D341Med (cell line): Measurements from ENCODE around the gene C1GALT1C1.
A peak's percentile ranks its signal among the peaks of the same experiment; 100 is the strongest.
"Not testable (repeated sequence)": the region's sequence is repeated elsewhere in the genome, so short reads cannot be mapped to it uniquely, and the experiment has no call there.

ENCODE experiments used
- DNase-seq: peaks from one replicate; pipeline ENCODE4 v3.0.0; 2012; ENCODE audit warnings: low spot score

Gene C1GALT1C1

DNA sequence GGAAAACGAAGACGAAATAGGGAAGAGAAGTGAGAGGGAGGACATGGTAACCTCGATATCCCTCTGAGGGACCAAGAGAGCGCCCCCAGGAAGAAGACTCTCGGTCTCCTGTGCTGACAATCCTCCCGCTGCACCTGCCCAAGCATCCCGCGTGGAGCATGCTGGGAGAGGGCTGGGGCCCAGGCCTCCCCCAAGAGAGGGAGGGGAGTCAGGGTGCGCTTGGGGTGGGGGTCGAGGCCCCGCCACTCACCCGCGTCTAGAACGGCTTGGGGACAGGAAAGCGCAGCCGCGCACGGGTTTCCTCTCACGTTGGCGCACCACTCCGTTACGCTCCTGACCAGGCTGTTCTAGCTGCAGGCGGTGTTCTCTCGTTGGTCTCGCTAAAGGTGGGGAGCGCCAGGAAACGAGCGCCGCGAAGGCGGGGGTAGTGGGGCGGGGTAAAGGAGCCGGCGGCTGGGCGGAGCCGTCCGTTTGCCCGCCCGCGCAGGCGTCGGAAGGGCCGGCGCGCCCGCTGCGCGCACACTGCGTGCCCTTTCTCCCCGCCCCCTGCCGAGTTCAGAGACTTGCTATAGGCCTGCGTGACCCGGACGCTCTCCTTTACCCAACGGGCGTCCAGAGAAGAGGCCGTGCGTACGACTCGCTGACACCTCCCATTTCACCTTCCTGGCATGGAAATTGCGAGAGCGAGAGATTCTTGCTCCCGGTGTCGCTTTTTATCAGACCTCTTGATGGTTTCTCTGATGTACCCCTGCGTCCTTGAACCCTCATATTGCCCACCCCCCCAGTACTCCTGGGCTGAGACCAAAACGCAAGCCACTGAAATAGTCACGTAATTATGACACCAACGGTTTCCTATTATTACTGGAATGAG is at the start of gene C1GALT1C1:
Gene C1GALT1C1, minus strand, starts transcription at position 388 of the 871 bp plus-strand sequence. CDS start 2,888 bp downstream, outside the sequence.
- peak; percentile 92 for DNase-seq

DNA sequence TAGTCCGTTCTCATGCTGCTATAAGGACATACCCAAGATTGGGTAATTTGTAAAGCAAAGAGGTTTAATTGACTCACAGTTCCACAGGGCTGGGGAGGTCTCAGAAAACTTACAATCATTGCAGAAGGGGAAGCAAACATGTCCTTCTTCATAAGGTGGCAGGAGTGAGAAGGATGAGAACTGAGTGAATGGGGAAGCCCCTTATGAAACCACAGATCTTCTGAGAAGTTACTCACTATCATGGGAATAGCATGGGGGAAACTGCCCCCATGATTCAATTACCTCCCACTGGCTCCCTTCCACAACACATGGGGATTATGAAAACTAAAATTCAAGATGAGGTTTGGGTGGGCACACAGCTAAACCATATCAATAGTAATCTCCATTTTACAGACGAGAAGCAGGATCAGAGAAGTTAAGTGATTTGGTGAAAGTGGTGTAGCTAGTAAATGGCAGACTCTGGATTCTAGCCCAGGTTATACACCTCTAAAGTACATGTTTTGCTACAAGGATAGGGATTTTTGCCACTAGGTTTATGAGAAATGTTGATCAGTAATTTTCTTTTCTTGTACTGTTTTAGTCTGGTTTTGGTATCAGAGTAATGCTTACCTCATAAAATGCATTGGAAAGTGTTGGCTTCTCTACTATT is 47.3 kb upstream of the C1GALT1C1 start:
- DNase-seq: no peak

GRCh38 chrX:120672841-120673530 is 43.1 kb upstream of the C1GALT1C1 start:
- no peak for DNase-seq

GRCh38 chrX:120672389-120672788 is 42.5 kb upstream of the C1GALT1C1 start:
- no peak for DNase-seq

GRCh38 chrX:120671963-120672362 is 42.1 kb upstream of the C1GALT1C1 start:
- DNase-seq: no peak

DNA sequence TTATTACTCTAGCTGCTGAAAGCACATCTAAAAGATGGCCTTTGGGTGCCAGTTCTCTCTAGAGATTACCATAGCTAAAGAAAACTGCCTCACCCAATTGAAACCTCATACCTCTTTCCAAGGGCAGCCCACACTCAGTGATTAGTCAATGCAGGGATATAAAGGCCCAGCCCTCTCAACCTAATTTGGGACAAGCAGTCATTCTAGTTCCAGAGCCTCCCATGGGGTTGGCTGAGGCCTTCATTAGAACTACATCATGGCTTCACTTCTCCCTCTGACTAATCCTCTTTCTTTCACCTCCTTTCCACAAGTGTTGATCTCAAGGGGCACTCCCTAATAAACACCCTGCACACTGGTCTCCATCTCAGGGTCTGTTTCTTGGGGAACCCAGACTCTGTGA is 38.5 kb upstream of the C1GALT1C1 start:
- no peak for DNase-seq

DNA sequence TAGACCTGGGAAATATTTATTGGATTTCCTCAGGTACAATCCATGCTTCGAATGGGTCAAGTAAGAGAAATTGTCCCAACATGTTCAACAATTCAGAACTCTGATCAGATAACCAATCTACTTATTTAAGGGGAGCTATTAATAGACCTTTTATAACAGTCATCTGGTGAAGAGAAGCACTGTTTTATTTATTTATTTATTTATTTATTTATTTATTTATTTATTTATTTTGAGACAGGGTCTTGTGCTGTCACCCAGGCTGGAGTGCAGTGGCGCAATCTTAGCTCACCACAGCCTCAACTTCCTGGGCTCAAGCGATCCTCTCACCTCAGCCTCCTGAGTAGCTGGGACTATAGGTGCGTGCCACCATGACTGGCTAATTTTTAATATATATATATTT is 34.7 kb upstream of the C1GALT1C1 start:
- not testable (repeated sequence) for DNase-seq

DNA sequence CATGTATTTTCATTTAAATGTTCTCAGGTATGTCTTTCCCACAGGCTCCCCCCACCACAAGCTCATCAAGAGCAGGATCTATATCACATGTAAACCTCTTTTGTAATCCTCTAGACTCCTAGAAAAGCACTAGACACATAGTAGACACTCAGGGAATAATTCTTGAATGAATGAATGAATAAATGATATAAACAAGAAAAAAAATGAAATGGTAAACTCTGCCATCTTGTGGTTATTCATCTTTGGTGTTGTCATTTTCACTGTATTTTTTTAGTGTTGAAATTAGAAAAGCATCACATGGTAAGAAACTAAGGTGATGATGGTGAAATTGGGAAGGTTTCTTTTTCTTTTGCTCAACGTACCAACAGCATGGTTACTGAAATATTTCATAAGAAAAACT is 34.2 kb upstream of the C1GALT1C1 start:
- no peak for DNase-seq

GRCh38 chrX:120662662-120663061 is 32.8 kb upstream of the C1GALT1C1 start:
- no peak for DNase-seq

GRCh38 chrX:120660637-120661036 is 30.8 kb upstream of the C1GALT1C1 start:
- DNase-seq: no peak

- DNase-seq: peak; percentile 53
These were observed 23.1 kb upstream of the C1GALT1C1 start for GRCh38 chrX:120653000-120653399.

GRCh38 chrX:120652256-120652655 is 22.4 kb upstream of the C1GALT1C1 start:
- not testable (repeated sequence) for DNase-seq

DNA sequence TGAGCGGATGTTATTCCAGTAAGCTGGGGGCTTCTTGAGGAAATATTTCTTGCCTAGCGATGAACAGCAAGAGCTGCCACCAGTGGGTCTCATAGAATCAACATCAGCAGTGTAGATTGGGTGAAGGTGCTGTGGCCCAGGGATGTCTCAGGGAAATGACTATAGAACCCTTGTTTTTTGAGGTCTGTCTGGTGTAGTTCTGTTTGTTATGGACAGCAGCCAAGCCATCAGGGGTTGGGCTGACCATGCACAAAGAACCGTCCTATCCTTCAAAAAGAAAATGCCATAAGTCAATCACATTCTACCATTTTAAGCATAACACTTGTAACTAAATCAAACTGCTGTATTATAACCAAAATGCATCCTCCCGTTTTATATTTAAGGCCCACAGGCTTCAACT is 17.3 kb upstream of the C1GALT1C1 start:
- no peak for DNase-seq

GRCh38 chrX:120642871-120643270 is 13.0 kb upstream of the C1GALT1C1 start:
- DNase-seq: no peak

GRCh38 chrX:120638619-120639018 is 8.8 kb upstream of the C1GALT1C1 start:
- DNase-seq: no peak

DNA sequence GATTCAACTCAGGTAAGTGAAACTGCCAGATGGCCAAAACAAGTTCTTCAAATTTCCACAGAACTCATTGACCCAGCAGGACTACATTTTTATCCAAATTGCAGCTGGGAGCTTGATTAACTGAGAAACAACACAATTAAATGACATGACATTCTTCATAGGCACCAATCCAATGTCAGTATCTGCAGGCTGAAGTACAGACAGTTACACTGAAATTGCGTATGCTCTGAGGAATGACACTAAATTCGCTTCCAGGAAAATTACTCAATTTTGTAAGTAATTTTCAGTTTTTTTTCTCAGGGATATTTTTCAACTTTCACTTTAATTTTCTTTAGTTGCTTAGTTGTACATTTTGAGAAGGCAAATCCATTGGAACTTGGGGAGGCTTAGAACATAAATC is 4.5 kb downstream of the C1GALT1C1 start:
- no peak for DNase-seq

GRCh38 chrX:120617996-120618630 is 11.7 kb downstream of the C1GALT1C1 start:
- DNase-seq: no peak

DNA sequence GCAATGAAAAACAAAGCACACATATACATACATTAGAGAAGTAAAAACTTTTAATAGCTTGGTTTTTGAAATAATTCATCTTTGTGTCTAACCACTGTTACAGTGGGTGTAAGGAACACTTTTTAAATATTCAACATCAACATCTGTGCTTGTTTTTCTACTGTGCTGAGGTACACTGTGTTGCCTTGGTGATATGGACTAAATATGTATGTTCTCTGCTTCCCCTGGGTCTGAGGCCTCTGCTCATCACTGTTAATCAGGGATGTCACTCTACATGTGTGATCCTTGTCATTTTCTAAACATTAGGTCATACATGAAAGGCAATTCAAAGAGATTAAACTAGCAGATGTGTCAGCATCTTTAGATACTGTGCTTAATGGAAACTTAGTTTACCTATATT is 15.0 kb downstream of the C1GALT1C1 start:
- no peak for DNase-seq

DNA sequence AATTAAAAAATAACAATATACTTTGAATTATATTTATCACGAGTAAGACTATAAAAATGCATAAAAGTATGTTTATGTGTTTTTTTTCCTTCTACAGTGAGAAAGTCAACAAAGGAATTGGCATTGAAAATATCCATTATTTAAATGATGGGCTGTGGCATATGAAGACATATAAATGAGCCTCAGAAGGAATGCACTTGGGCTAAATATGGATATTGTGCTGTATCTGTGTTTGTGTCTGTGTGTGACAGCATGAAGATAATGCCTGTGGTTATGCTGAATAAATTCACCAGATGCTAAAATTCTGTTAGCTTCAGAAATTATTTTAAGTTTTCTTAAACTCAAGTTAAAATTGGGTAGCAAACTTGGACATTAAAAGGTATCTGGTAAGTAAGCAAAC is 17.8 kb downstream of the C1GALT1C1 start:
- DNase-seq: no peak

GRCh38 chrX:120604361-120604782 is 25.5 kb downstream of the C1GALT1C1 start:
- peak; percentile 62 for DNase-seq

DNA sequence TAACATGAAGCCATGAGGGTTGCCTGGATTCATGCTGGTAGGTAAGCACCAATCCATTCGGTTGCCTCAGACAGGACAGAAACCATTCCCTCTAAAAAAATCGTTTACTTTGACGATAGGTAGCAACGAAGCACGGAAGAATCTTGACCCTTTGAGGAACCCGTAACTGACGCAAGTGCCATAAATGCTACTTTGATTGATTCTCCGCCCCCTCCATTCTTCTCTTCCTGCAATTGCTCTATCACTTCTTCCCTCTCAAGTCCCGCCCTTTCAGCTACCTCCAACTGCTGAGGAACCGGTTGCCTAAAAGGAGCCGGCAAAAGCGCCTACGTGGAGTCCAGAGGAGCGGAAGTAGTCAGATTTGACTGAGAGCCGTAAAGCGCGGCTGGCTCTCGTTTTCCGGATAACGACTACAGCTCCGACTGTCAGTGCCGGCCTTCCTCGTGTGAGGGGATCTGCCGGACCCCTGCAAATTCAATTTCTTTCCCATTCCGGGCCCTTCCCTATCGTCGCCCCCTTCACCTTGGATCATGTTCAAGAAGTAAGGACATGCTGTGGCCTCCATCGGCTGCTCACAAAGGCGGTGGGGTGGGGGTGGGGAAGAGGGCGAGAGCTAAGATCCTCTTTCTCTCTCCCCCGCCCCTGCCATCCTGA is 26.0 kb downstream of the C1GALT1C1 start, which contains the start of gene MCTS1:
Gene MCTS1, plus strand, starts transcription at position 395 of the 654 bp plus-strand sequence. Its CDS starts 136 bp downstream, at position 531.
- DNase-seq: peak; percentile 76

DNA sequence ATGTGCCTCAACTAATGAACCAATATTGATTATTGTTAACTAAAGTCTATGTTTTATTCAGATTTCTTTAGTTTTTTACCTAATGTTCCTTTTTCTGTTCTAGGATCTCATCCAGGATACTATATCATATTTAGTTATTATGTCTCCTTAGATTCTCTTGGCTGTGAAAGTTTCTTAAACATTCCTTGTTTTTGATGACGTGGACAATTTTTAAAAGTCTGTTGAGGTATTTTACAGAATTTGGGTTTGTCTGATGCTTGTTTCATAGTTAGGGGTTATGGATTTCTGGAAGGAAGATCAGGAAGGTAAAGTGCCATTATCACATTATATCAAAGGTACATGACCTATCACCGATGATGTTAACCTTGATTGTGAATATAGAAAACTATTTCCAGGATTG is 44.2 kb downstream of the C1GALT1C1 start:
- no peak for DNase-seq
